A549 (cell line): ENCODE measurements around the gene UBC. TPM values are rescaled to one million over a fixed set of nuclear protein-coding genes. Genes with fewer than 3 reads are reported as not detected.
A peak's percentile ranks its signal among the peaks of the same experiment; 100 is the strongest.

Experiments used
- ATAC-seq, 2 experiments: fragments of 200-7000 bp in 1 of 2; fragments of >200 bp in 1 of 2; cut with Nextera tagmentation in 1 of 2; cut with Tn5 transposase in 1 of 2; 3 replicates each; pipeline versions ENCODE4 v1.8.0 to v1.9.1; 2018 to 2020; ENCODE audit warnings: mild to moderate bottlenecking in 1 of 2, moderate library complexity in 1 of 2
- CTCF ChIA-PET: fragments of 300-600 bp; sonication (Branson Sonifier 250); formaldehyde crosslinking; extraction: SDS; loops from one replicate; lab custom pipeline; 2021; ENCODE audit warnings: antibody characterized with exemption, inconsistent platforms; lab: Yijun Ruan, JAX
- POLR2A ChIA-PET: fragments of 350-600 bp; formaldehyde crosslinking; extraction: SDS; loops from one replicate; lab custom pipeline; 2021; ENCODE audit warnings: antibody characterized with exemption, inconsistent platforms; lab: Yijun Ruan, JAX
- DNase-seq, 2 experiments: peaks; one replicate each; pipeline versions ENCODE4 v3.0.0 to v3.0.0-alpha.2; 2011 to 2016; ENCODE audit warnings: low read depth in 1 of 2, low spot score in 1 of 2
- FAIRE-seq: peaks from 2 replicates; lab custom pipeline; 2011; peaks lifted over from hg19 to GRCh38; lab: Jason Lieb, UNC
- H3K27ac ChIP-seq, 2 experiments: fragments of >200 bp; sonication (Bioruptor Twin); formaldehyde crosslinking; 3 replicates each; pipeline ENCODE4 v1.5.1; 2016 to 2017
- H3K4me1 ChIP-seq: fragments of >200 bp; sonication (Bioruptor Twin); formaldehyde crosslinking; 3 replicates; pipeline ENCODE4 v1.6.1; 2016
- H3K4me2 ChIP-seq: fragments of >200 bp; sonication (Bioruptor Twin); formaldehyde crosslinking; 3 replicates; pipeline ENCODE4 v1.6.1; 2016
- H3K4me3 ChIP-seq: fragments of >200 bp; sonication (Bioruptor Twin); formaldehyde crosslinking; 3 replicates; pipeline ENCODE4 v1.5.1; 2016
- H3K9me3 ChIP-seq: fragments of >200 bp; sonication (Bioruptor Twin); formaldehyde crosslinking; 3 replicates; pipeline ENCODE4 v1.6.1; 2016
- BHLHE40 ChIP-seq: IDR thresholded peaks from 2 replicates; pipeline ENCODE4 v1.6.1; 2012; ENCODE audit warnings: low read depth, low read length, inconsistent platforms
- CBX2 ChIP-seq: fragments of 200-600 bp; sonication (generic); IDR thresholded peaks from 2 replicates; pipeline ENCODE4 v1.6.1; 2016; ENCODE audit warnings: low read depth, mild to moderate bottlenecking, borderline replicate concordance
- CEBPB ChIP-seq, 2 experiments: fragments of >200 bp in 1 of 2; sonication (Bioruptor Twin) in 1 of 2; formaldehyde crosslinking in 1 of 2; IDR thresholded peaks; 2 replicates each; pipeline ENCODE4 v1.6.1; 2012 to 2016
- CHD2 ChIP-seq: fragments of 150-350 bp; IDR thresholded peaks from 2 replicates; pipeline ENCODE4 v1.6.1; 2014; ENCODE audit warnings: low read length; ENCODE audit not compliant: partially characterized antibody
- EHF ChIP-seq: fragments of 250-450 bp; sonication (Bioruptor Pico); IDR thresholded peaks from 2 replicates; pipeline ENCODE4 v1.5.0; 2020; ENCODE audit warnings: mild to moderate bottlenecking
- EP300 ChIP-seq, 2 experiments: fragments of >200 bp; sonication (Bioruptor Twin); formaldehyde crosslinking; IDR thresholded peaks; 2 replicates in 1 of 2; 3 replicates in 1 of 2; pipeline ENCODE4 v1.6.1; 2016 to 2017
- FOSB ChIP-seq: fragments of 250-450 bp; sonication (Bioruptor Pico); IDR thresholded peaks from 2 replicates; pipeline ENCODE4 v1.5.0; 2020; ENCODE audit warnings: mild to moderate bottlenecking, moderate library complexity
- FOSL2 ChIP-seq, 2 experiments: fragments of 450-650 bp in 1 of 2; fragments of >200 bp in 1 of 2; sonication (Bioruptor Twin) in 1 of 2; formaldehyde crosslinking; IDR thresholded peaks; 2 replicates each; pipeline versions ENCODE4 v1.5.0 to v1.6.1; 2016 to 2020; ENCODE audit warnings: mild to moderate bottlenecking in 1 of 2, moderate library complexity in 1 of 2
- FOXS1 ChIP-seq: fragments of 250-450 bp; sonication (Bioruptor Pico); IDR thresholded peaks from 2 replicates; pipeline ENCODE4 v1.5.0; 2020; ENCODE audit warnings: mild to moderate bottlenecking, moderate library complexity
- HEYL ChIP-seq: fragments of 250-450 bp; sonication (Bioruptor Pico); IDR thresholded peaks from 2 replicates; pipeline ENCODE4 v1.8.0; 2021; ENCODE audit warnings: mild to moderate bottlenecking, moderate library complexity
- HOXB13 ChIP-seq: fragments of 250-450 bp; sonication (Bioruptor Pico); IDR thresholded peaks from 2 replicates; pipeline ENCODE4 v1.5.0; 2020; ENCODE audit warnings: low read depth, mild to moderate bottlenecking, moderate library complexity
- HOXB5 ChIP-seq: fragments of 250-450 bp; sonication (Bioruptor Pico); IDR thresholded peaks from 2 replicates; pipeline ENCODE4 v1.5.0; 2020; ENCODE audit warnings: mild to moderate bottlenecking, moderate library complexity
- KDM5A ChIP-seq: fragments of 200-600 bp; sonication (generic); IDR thresholded peaks from 2 replicates; pipeline ENCODE4 v1.6.1; 2016; ENCODE audit warnings: antibody characterized with exemption, mild to moderate bottlenecking
- MAFK ChIP-seq: fragments of 450-650 bp; IDR thresholded peaks from 2 replicates; pipeline ENCODE4 v1.6.1; 2014; ENCODE audit not compliant: partially characterized antibody
- MYC ChIP-seq: IDR thresholded peaks from 2 replicates; pipeline ENCODE4 v1.6.1; 2012; ENCODE audit warnings: mild to moderate bottlenecking, inconsistent platforms, low read length, improper control_type of control experiment, borderline replicate concordance
- NFE2L2 ChIP-seq: fragments of 150-350 bp; conservative IDR thresholded peaks from 2 replicates; pipeline ENCODE4 v1.6.1; 2014; ENCODE audit warnings: low read length
- NPAS2 ChIP-seq: fragments of 250-450 bp; sonication (Bioruptor Pico); IDR thresholded peaks from 2 replicates; pipeline ENCODE4 v1.8.0; 2022; ENCODE audit warnings: mild to moderate bottlenecking, moderate library complexity, borderline replicate concordance
- RARB ChIP-seq: fragments of 250-450 bp; sonication (Bioruptor Pico); IDR thresholded peaks from 2 replicates; pipeline ENCODE4 v1.8.0; 2021; ENCODE audit warnings: mild to moderate bottlenecking, moderate library complexity
- TFCP2L1 ChIP-seq: fragments of 250-450 bp; sonication (Bioruptor Pico); IDR thresholded peaks from 2 replicates; pipeline ENCODE4 v1.5.0; 2021; ENCODE audit warnings: mild to moderate bottlenecking
- TP53 ChIP-seq: fragments of 250-450 bp; sonication (Bioruptor Pico); IDR thresholded peaks from 2 replicates; pipeline ENCODE4 v1.5.0; 2021; ENCODE audit warnings: mild to moderate bottlenecking, moderate library complexity
- ZNF302 ChIP-seq: fragments of 250-450 bp; sonication (Bioruptor Pico); IDR thresholded peaks from 2 replicates; pipeline ENCODE4 v1.9.0; 2021; ENCODE audit warnings: inconsistent platforms, mild to moderate bottlenecking, moderate library complexity
- ZSCAN20 ChIP-seq: fragments of 250-450 bp; sonication (Bioruptor Pico); IDR thresholded peaks from 2 replicates; pipeline ENCODE4 v1.8.0; 2022; ENCODE audit warnings: mild to moderate bottlenecking, moderate library complexity
- WGBS: methylation state at CpG from one replicate; pipeline ENCODE4 v1.1.6; 2017; ENCODE audit errors: missing lambda C conversion rate; 5-methylcytosine and 5-hydroxymethylcytosine counted together
- polyA plus RNA-seq, 4 experiments: library from polyadenylated mRNA; depleted of rRNA in 3 of 4; stranded (reverse); fragments of >200 nt; fragmentation: RNase III in 1 of 4; extraction: RNeasy Plus Mini Kit Qiagen cat#74134 plus additional on column Dnase treatment in 1 of 4; gene quantifications; 2 replicates in 3 of 4; 3 replicates in 1 of 4; pipeline ENCODE4 v1.2.3, GENCODE V29; 2011 to 2017
- TF ChIP-seq, protein P1 (sequence below): IDR thresholded peaks from 2 replicates; pipeline ENCODE4 v1.6.1; 2012
- TF ChIP-seq, protein P2 (sequence below): fragments of >200 bp; sonication (Bioruptor Twin); formaldehyde crosslinking; IDR thresholded peaks from 3 replicates; pipeline ENCODE4 v1.5.1; 2016
- TF ChIP-seq, protein P3 (sequence below): fragments of 250-450 bp; sonication (Bioruptor Pico); IDR thresholded peaks from 2 replicates; pipeline ENCODE4 v1.5.0; 2020; ENCODE audit warnings: low read depth, mild to moderate bottlenecking, moderate library complexity

The UBC gene
- polyA plus RNA-seq, 2 of the 4 experiments (the other 2 are of a cell fraction) = 993 to 2,000 TPM

DNA sequence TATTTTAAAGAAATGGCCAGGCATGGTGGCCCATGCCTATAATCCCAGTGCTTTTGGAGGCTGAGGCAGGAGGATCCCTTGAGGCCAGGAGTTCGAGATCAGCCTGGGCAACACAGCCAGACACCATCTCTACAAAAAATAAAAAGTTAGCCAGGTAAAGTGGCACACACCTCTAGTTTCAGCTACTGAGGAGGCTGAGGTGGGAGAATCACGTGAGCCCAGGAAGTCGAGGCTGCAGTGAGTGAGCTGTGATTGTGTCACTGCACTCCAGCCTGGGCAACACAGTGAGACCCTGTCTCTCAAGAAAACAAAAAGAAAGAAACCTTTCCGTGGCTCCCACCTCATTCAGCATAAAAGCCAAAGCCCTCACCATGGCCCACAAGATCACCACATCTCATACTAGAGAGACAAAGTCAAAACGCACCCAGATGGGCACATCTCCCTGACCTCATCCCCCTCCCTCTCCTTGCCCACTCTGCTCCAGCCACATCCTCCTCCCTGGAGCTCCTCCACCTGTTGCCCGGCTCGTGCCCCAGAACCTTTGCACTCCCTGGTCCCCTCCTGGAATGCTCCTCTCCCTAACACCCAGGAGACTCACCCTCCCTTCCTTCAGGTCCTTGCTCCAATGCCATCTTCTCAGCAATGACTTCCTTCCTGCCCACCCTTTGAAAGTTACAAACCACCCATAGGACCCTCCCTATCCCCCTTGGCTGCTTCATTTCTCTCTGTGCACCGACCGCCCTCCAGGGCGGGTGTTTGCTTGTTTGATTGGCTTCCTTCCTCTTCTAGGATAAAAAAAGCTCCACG is 46.0 kb downstream of the UBC start:
- Histone ChIP-seq H3K4me2 (no peak overlapping the region), H3K9me3 (no peaks in the 10 kb centered on the region), H3K4me1 (peaks cover 16% of the 10 kb centered on the region), H3K4me3 (no peak overlapping the region), H3K27ac (peak overlapping the region; percentile 66 to 81; a peak in 4 of 6 replicates)
- FAIRE-seq (no peak), ATAC-seq (no peak), DNase-seq (no peak)
- ChIA-PET CTCF (interaction anchor here (0.9 to 2.3 kb wide), 5 partner anchors 29 to 97 kb away, joined by 3 to 8 read pairs (median 3); no protein-coding TSS in a partner anchor), POLR2A (no interaction called here)
- WGBS = 84% methylated on average over 11 of the region's 11 CpGs
- TF ChIP-seq CHD2 = no peak

- Histone ChIP-seq H3K27ac (peak overlapping the region; percentile 66 to 81), H3K9me3 (no peaks in the 10 kb centered on the region), H3K4me2 (peak overlapping the region; percentile 54), H3K4me1 (peaks cover 19% of the 10 kb centered on the region), H3K4me3 (no peak overlapping the region)
- CTCF ChIA-PET = interaction anchor here (1.1 kb wide), 1 partner anchor 39 kb away, joined by 3 read pairs; no protein-coding TSS in a partner anchor
- FAIRE-seq = no peak
- 51% methylated on average over 6 of the region's 6 CpGs for WGBS
- ATAC-seq = no peak
- peak; percentile 86 for TF ChIP-seq ZNF302
- TF ChIP-seq HOXB5 = peak; percentile 87; the same call in 1 of the 2 replicates
- TF ChIP-seq, protein P1, sequence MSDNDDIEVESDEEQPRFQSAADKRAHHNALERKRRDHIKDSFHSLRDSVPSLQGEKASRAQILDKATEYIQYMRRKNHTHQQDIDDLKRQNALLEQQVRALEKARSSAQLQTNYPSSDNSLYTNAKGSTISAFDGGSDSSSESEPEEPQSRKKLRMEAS = peak; percentile 79
- peak; percentile 71; the same call in 1 of the 2 replicates for TF ChIP-seq ZSCAN20 (CRISPR knock-in tag)
- TF ChIP-seq TFCP2L1 (CRISPR knock-in tag) = no peak
- TF ChIP-seq CBX2 = no peak
- TF ChIP-seq NFE2L2 = peak; percentile 100
- peak; percentile 87 for TF ChIP-seq FOXS1
- TF ChIP-seq EP300 (IDR thresholded peaks at IDR 0.05) = no peak
- TF ChIP-seq NPAS2 (CRISPR knock-in tag) = peak; percentile 6; the same call in 1 of the 2 replicates
- peak; percentile 100 for TF ChIP-seq MAFK
- peak in 1 of 2 experiments; percentile 26; a peak in 1 of 4 replicates for TF ChIP-seq CEBPB (IDR thresholded peaks at IDR 0.05)
- TF ChIP-seq, protein P2, sequence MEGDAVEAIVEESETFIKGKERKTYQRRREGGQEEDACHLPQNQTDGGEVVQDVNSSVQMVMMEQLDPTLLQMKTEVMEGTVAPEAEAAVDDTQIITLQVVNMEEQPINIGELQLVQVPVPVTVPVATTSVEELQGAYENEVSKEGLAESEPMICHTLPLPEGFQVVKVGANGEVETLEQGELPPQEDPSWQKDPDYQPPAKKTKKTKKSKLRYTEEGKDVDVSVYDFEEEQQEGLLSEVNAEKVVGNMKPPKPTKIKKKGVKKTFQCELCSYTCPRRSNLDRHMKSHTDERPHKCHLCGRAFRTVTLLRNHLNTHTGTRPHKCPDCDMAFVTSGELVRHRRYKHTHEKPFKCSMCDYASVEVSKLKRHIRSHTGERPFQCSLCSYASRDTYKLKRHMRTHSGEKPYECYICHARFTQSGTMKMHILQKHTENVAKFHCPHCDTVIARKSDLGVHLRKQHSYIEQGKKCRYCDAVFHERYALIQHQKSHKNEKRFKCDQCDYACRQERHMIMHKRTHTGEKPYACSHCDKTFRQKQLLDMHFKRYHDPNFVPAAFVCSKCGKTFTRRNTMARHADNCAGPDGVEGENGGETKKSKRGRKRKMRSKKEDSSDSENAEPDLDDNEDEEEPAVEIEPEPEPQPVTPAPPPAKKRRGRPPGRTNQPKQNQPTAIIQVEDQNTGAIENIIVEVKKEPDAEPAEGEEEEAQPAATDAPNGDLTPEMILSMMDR = no peak
- peak; percentile 32; the same call in 1 of the 2 replicates for TF ChIP-seq MYC
- no peak for TF ChIP-seq BHLHE40
- TF ChIP-seq KDM5A = no peak
- TF ChIP-seq, protein P3, sequence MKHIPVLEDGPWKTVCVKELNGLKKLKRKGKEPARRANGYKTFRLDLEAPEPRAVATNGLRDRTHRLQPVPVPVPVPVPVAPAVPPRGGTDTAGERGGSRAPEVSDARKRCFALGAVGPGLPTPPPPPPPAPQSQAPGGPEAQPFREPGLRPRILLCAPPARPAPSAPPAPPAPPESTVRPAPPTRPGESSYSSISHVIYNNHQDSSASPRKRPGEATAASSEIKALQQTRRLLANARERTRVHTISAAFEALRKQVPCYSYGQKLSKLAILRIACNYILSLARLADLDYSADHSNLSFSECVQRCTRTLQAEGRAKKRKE (CRISPR knock-in tag) = peak; percentile 74; the same call in 1 of the 2 replicates
- peak; percentile 44; the same call in 1 of the 2 replicates for TF ChIP-seq RARB (CRISPR knock-in tag)
- TF ChIP-seq FOSB (CRISPR knock-in tag) = 0 out of 2 replicates have a peak, but pooled peaks have one; percentile 19
- TF ChIP-seq HOXB13 (CRISPR knock-in tag) = peak; percentile 92
- TF ChIP-seq EHF (CRISPR knock-in tag) = peak; percentile 84
- no peak for TF ChIP-seq CHD2
- peak; percentile 67; the same call in 1 of the 2 replicates for TF ChIP-seq HEYL (CRISPR knock-in tag)
- no peak for TF ChIP-seq TP53 (CRISPR knock-in tag)
- no peak for TF ChIP-seq FOSL2 (IDR thresholded peaks at IDR 0.05)
- peak; percentile 77 for TF ChIP-seq FOSL2 (CRISPR knock-in tag; IDR thresholded peaks at IDR 0.05)
- peak in 1 of 2 experiments; percentile 80 for DNase-seq
- POLR2A ChIA-PET = no interaction called here
Measured at GRCh38 chr12:124867401-124867930, 47.0 kb downstream of the UBC start.
